Cardiac fibroblast (primary cell): Measurements from ENCODE around the gene EGLN1.
A peak's percentile ranks its signal among the peaks of the same experiment; 100 is the strongest.

Experiments
- DNase-seq, 2 donors: peaks; one replicate each; pipeline versions ENCODE4 v3.0.0 to v3.0.0-alpha.2; 2010; ENCODE audit warnings: low read depth in 2 of 2
- H3K4me3 ChIP-seq, 2 donors: replicated peaks in 1 of 2; 1 replicate in 1 of 2; 2 replicates in 1 of 2; pipeline ENCODE4 v1.5.1; 2011; ENCODE audit warnings: low read depth in 2 of 2, low read length in 2 of 2, mild to moderate bottlenecking in 2 of 2, moderate library complexity in 1 of 2
- TF ChIP-seq, protein P1 (sequence below): IDR thresholded peaks from one replicate; pipeline ENCODE4 v1.5.1; 2011; ENCODE audit warnings: low read depth, mild to moderate bottlenecking, low read length, inconsistent platforms

EGLN1 gene

GRCh38 chr1:231387770-231388669, 34.1 kb downstream of the EGLN1 start:
- DNase-seq = no peak
- H3K4me3 ChIP-seq = no peak overlapping the region
- TF ChIP-seq, protein P1, sequence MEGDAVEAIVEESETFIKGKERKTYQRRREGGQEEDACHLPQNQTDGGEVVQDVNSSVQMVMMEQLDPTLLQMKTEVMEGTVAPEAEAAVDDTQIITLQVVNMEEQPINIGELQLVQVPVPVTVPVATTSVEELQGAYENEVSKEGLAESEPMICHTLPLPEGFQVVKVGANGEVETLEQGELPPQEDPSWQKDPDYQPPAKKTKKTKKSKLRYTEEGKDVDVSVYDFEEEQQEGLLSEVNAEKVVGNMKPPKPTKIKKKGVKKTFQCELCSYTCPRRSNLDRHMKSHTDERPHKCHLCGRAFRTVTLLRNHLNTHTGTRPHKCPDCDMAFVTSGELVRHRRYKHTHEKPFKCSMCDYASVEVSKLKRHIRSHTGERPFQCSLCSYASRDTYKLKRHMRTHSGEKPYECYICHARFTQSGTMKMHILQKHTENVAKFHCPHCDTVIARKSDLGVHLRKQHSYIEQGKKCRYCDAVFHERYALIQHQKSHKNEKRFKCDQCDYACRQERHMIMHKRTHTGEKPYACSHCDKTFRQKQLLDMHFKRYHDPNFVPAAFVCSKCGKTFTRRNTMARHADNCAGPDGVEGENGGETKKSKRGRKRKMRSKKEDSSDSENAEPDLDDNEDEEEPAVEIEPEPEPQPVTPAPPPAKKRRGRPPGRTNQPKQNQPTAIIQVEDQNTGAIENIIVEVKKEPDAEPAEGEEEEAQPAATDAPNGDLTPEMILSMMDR = no peak

DNA sequence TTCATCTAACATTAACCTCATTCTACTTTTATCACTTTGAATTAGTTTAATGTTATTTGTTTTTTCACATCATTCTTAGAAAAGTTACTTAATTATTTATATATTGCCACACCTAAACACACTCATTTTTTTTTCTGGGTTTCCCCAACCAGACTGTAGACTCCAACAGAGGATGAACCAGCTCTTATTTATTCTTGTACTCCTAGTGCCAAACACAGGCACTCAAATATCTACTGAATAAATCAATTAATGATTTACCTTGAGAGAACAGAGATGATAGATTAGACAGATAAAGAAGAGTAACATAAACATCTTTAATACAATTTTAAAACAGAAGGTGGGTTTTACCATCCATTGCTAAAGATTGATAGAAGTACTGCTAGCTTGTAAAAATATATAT, 35.6 kb downstream of the EGLN1 start:
- DNase-seq = no peak
- TF ChIP-seq, protein P1 = no peak
- no peak overlapping the region for H3K4me3 ChIP-seq

DNA sequence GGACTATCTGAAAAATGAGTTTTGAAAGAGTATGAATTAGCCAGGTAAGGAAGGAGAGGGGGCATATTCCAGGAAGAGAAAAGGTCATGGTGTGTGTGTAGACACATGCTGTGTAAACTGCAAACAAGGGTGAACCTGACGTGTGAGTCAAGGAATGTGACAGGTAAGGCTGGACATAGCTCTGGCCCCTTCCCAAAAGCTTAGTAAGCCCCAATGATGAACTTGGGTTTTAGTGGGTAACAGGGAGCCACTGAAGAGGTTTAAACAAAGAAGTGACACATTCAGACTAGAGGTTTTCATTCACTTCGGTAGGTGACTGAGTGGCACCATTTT, 36.7 kb downstream of the EGLN1 start:
- no peak overlapping the region for H3K4me3 ChIP-seq
- TF ChIP-seq, protein P1 = no peak
- no peak for DNase-seq

- TF ChIP-seq, protein P1 = no peak
- no peak for DNase-seq
- H3K4me3 ChIP-seq = no peak overlapping the region
Measured at GRCh38 chr1:231384696-231385415, 37.2 kb downstream of the EGLN1 start.

- TF ChIP-seq, protein P1 = no peak
- no peak overlapping the region for H3K4me3 ChIP-seq
- peak in 1 of 2 donors; percentile 26 for DNase-seq
Measured at GRCh38 chr1:231383159-231383860, 38.8 kb downstream of the EGLN1 start.

GRCh38 chr1:231382426-231382825, 39.7 kb downstream of the EGLN1 start:
- no peak for DNase-seq
- H3K4me3 ChIP-seq = no peak overlapping the region
- TF ChIP-seq, protein P1 = no peak
